NCI-H146 (cell line): Measurements from ENCODE around the gene PLAC1.

Experiments
- DNase-seq: peaks from one replicate; lab custom pipeline; 2025; lab: John Stamatoyannopoulos, UW

Gene PLAC1, protein sequence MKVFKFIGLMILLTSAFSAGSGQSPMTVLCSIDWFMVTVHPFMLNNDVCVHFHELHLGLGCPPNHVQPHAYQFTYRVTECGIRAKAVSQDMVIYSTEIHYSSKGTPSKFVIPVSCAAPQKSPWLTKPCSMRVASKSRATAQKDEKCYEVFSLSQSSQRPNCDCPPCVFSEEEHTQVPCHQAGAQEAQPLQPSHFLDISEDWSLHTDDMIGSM

DNA sequence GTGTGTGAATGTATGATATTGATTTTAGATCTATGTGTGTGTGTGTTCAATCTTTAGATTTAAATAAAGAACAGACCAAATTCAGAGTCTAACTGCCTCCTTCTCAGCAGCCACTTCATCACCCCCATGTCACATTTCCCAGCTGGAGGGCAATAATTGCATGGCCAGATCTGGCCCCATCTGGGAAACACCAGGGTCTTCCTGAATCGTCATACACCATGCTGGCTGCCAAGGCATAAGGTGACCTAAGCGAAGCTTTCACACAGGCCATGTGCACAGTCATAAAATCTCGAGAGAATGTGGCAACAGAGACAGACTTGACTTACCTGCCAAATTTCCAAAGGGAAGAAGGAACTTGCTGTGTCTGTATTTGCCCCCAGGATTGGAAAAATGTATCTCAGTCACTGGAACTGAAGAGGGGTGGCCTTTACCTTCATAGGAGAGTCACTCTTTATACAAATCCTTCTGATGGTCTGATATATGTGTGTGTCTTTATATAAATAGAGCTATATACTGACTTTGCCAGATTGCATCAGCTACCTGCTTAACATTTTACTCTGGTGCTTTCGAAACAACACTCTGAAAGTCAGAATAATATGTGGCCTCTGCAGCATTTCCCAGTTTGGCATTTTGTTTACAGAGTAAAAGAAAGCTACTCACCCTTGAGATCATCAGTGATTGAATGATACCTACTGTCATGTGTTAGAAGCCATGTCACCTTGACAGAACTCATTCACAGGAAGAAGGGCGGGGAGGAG is at the start of gene PLAC1:
Gene PLAC1 (minus strand): TSS at position 470 of the 758 bp plus-strand sequence. CDS start 91,789 bp downstream, outside the sequence.
- no peak for DNase-seq

- DNase-seq, result no peak
Observed at GRCh38 chrX:134706138-134706537, 47.9 kb upstream of the PLAC1 start.

DNA sequence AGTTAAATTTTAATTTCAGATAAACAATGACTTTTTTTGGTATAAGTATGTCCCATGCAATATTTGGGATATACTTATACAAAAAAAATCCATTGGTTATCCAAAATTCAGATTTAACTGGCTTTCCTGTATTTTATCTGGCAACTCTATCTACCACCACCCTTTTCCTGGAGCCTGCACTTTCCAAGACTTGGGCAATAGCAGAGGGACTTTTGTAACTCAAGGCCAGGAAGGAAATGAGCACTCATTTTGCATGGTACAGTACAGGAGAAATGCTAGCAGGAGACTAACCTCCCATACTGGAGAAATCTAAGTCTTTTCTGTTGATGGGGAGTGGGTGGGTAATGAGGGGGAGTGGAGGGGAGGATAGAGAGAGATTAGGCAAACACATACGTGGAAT is 37.7 kb upstream of the PLAC1 start:
- DNase-seq, result no peak

DNA sequence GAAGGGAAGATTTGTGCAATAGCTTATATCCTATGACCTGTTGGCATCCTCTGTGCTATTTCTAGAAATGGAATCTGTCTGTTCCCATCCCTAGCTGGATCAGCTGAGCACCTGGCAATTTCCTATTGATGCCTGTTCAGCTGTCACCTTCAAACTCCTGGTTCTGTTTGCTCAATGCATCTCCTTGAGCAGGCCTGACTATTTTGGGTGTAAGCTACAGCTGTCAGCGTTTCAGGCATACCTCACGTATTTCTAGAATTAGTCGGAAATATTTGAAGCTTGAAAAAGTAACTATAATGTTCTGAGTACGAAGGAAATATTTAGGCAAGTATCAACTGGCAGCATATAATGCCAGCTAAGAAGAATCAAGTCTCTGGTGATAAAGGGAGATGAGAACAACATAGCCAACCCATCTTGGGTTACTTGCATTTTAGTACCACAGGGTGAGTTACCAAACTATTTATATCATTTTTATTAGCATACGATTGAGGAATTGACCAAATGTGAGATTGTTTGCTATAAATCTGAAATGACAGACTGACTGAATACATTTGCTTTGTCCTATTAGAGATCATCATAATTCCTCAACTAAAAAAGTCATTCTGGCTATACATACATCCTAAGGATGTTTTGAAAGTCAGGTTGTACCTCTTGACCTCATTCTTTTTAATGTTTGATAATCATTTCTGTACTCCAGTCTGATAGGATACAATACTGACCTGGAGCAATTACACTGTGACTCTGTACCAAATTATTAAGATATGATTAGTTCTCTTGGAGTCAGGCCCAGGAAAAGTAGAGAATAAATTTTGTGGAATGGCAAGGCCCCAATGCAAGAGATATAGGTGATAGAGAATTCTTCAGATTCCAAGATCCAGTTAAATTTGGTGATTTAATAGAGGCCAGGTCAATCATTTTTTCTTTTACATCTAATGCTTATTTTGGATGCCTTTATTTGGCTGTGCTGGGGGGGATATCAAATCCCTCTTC is 36.4 kb upstream of the PLAC1 start:
- DNase-seq, result no peak

DNA sequence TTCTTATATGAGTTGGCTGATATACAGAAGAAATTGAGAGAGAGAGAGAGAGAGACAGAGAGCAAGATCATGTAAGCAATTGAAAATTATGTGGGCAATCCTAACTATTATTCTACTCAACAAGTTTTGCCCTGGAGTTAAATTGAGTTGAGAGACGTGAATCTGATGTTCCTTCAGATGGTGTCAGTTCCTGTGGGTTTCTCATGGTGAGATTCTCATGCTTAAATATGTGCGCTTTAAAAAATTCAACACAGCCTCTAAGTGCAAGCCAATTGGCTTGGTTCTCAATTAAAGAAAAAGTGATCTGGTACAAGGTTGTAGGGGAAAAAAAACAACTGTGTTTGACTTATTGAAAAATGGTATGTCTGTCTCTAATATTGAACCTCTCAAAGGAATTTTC is 35.4 kb upstream of the PLAC1 start:
- no peak for DNase-seq

GRCh38 chrX:134692990-134693389 is 34.7 kb upstream of the PLAC1 start:
- no peak for DNase-seq

GRCh38 chrX:134692233-134692632 is 34.0 kb upstream of the PLAC1 start:
- no peak for DNase-seq

DNA sequence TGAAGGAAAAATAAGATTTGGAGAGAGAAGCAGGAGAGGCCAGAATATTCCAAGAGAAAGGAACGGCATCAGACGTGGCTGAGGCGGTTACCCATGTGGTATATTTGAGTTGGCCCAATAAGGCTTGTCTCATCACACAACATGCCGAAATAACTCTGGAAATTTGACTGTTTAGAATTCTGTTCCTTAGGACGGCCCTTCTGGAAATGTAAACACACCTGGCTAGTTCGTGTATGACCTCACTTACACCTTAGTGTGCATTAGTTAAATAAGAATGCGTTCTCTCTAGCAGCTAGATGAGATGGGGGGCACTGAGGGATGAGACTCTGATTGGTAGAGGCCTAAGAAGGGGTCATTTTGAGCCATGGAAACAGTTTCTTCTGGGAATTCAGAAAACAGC is 33.2 kb upstream of the PLAC1 start:
- no peak for DNase-seq

DNA sequence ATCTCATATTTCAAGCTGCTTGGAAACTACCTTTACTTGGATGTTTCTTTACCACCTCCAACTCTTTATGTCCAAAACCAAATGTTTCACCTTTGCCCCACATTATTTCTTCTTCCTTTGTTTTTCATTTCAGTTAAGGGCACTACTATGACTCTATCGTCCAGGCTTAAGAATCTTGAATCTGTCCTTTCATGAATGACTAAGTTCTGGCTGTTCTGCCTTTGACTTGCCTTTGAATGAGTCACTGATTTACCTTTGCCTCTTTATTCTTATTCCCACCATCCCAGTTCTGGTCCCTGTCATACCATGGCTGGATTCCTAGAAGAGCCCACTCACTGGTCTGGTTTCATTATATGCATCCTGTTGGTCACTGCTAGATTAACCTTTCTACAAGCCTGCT is 30.6 kb upstream of the PLAC1 start:
- no peak for DNase-seq

DNA sequence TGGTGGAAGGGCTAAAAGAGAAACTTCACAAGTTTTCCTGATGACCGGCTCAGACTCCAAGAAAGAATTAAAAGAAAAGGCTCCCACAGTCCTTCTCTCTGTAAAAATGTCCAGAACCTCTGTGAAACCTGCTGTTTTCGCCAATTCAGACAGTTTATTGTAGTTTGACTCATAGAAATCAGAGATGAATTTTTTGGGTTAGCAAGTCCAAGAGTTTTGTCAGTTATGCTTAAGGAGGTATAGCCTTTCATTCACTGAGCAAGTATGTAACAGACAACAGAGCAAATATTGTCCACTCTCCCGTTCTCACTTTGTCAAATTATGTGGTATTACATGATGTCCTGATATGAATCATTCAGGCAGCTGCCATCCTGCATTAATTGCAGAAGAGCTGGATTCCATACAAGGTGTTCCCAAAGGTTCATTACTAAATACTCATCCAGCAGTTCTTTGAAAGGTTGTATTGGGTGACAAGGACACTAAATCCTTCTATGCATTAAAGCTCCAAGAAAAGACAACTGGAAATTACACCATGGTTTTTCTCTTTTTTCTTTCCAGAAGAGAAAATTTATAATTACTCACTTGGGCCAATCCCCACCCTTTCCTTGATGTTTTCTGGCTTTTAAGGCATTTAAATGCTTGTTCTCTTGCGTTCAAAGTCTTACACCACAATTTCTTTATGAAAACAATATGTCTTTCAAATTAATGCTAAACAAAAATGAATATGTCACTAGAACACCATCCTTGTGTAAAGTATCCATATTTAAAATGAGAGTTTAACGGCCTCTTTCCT is 30.0 kb upstream of the PLAC1 start:
- DNase-seq, result no peak

DNA sequence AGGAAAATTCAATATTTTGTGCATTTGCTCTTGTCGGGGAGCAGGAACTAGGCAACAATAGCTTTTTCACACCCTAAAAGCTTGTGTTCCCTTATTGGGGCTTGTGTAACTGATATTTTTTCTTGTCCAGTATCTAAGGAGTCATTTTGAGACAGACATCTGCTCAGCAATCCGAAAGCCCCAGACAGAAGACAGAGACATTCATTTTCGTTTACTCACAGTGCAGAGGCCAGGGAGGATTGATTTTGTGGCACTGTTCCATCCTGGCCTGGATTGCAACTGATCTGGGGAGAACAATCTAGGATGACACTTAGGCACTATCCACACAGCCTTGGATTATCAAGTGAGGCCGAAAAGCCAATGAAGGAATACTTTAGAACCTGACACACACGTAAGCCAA is 27.4 kb upstream of the PLAC1 start:
- no peak for DNase-seq

DNA sequence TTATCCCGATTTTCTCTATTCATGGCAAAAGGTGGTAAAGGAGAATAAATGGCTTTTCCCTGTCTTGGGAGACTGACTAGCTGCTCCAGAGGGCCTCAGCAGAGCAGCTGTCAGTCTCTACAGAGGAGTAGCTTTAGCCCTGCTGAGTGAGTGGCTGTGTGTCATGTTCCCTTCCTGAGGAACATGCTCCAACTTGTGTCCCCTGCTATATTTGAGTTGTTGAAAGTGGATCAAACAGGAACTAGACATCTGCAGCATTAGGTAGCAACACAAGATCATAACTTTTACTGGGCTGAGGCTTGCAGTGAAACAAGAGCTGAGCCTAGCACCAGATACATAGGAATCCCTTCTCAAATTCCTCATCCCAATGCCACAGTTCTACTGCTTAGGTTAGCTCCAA is 26.7 kb upstream of the PLAC1 start:
- DNase-seq, result no peak

GRCh38 chrX:134683351-134684005 is 25.2 kb upstream of the PLAC1 start:
- DNase-seq, result no peak

DNA sequence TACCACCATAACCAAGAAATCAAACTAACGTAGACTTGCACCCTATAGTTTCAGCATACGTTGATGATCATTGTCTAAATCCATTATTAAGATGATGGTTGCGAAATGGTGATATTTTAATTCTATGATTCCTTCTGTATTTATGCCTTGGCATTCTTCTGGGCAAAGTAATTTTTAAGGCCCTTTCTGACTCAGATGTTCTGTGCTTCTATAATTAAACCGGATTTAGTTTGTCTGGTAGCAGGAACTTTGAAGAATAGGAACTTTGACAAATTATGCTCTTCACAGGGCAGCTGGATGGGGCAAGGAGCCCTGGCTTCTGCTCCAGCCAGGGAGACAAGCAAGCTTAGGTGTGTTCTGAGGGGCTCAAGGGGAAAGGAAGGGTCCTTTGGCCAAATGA is 23.8 kb upstream of the PLAC1 start:
- DNase-seq, result no peak

DNA sequence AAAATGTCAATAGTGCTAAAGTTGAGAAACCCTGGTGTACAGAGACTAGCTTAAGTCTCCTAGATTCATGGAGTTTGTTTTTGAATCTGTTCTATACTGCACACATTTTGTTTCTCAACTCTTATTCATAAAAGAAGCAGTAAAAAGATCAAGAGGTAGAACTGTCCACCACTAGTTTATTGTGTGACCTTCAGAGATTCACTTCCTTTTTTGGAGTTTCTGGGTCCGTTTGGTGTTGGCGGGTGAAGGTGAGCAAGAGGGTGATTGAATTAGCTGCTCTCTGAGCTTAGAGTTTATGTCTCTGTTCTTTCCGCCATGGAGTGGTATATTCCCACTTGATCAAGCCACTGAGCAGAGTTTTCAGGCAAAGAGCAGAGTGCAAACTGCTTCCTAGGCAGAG is 21.4 kb upstream of the PLAC1 start:
- no peak for DNase-seq

GRCh38 chrX:134679221-134679620 is 20.9 kb upstream of the PLAC1 start:
- DNase-seq, result no peak

GRCh38 chrX:134677332-134677731 is 19.1 kb upstream of the PLAC1 start:
- no peak for DNase-seq

DNA sequence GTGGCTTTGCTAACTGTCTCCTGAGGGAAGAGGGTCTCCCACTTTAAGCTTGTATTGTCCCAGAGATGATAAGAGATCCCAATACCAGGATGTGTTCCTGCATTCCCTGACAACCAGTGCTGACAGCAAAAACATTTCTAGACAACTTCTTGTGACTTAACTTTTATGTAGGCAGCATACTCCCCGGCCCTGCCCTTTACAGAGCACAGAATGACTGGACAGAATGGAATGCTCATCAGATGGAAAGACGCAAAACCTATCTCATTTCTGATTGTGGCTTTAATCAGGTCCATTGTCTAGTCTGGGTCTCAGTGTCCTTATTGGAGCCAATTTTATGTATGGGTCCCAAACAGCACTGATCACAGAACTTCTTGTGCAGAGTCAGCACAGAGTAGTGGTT is 18.2 kb upstream of the PLAC1 start:
- DNase-seq, result no peak

DNA sequence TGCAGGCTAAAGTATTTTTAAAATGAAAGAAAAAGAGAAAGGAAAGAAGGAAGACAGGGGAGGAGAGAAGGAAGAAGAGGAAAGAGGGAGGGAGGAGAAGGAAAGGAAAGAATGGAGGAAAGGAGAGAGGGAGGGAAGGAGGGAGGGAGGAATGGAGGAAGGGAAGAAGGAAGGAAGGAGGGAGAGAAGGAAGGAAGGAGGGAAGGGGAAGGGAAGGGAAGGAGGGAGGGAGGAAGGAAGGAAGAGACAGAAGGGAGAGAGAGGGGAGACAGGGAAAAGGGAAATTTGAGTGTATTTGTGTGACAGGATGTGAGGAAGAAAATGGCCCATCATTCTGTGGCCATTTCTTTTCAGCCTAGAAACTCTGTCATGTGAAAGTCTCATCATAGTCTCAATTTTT is 14.9 kb upstream of the PLAC1 start:
- no peak for DNase-seq

- no peak for DNase-seq
Observed at GRCh38 chrX:134672101-134672500, 13.8 kb upstream of the PLAC1 start.

DNA sequence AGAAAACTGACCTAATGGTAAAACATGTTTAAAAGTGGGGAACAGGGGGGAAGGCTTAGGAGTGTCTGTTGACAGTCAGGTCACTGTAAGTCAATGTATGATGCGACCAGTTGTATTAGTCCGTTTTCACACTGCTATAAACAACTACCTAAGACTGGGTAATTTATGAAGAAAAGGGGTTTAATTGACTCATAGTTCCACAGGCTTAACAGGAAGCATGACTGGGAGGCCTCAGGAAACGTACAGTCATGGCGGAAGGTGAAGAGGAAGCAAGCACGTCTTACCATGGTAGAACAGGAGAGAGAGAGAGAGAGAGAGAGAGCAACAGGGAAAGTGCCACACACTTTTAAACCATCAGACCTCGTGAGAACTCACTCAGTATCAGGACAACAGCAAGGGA is 13.0 kb upstream of the PLAC1 start:
- DNase-seq, result no peak
